K562 (cell line): ENCODE results near the gene CARD9. TPM values are rescaled to one million over a fixed set of nuclear protein-coding genes. Genes with fewer than 3 reads are reported as not detected.

Experiments used
- ATAC-seq: fragments of 200-7000 bp; cut with Tn5 transposase; 3 replicates; pipeline ENCODE4 v1.9.1; 2020; ENCODE audit warnings: moderate library complexity
- BruUV-seq: library from RNA; stranded (reverse); fragments of 400-500 nt; replicated peaks from 2 replicates; lab custom pipeline; 2021; lab: Mats Ljungman, UMichigan
- CTCF ChIA-PET: fragments of 300-600 bp; formaldehyde crosslinking; extraction: SDS; loops from one replicate; lab custom pipeline; 2021; ENCODE audit warnings: low intra/inter-chr PET ratio; lab: Yijun Ruan, JAX
- POLR2A ChIA-PET: fragments of 300-600, 350-650 bp; sonication (Branson Sonifier 250); formaldehyde crosslinking; extraction: SDS; loops from one replicate; lab custom pipeline; 2021; ENCODE audit warnings: antibody characterized with exemption, inconsistent platforms; lab: Yijun Ruan, JAX
- DNase-seq, 4 experiments: peaks; one replicate each; pipeline versions ENCODE4 v3.0.0 to v3.0.0-alpha.2; 2011 to 2018; ENCODE audit warnings: low spot score in 3 of 4, mixed read lengths in 3 of 4; ENCODE audit errors: extremely low read depth in 1 of 4
- FAIRE-seq: peaks from 2 replicates; lab custom pipeline; 2011; peaks lifted over from hg19 to GRCh38; lab: Jason Lieb, UNC
- H2AFZ ChIP-seq: 2 replicates; pipeline ENCODE4 v1.6.0; 2011; ENCODE audit warnings: low read depth, low read length, control low read depth, inconsistent platforms
- H3K27ac ChIP-seq: fragments of 200-600 bp; 3 replicates; pipeline ENCODE4 v1.8.0; 2011; ENCODE audit warnings: low read depth, mild to moderate bottlenecking, control low read depth, inconsistent platforms, low read length, moderate library complexity, mixed read lengths; ENCODE audit errors: extremely low read depth
- H3K27me3 ChIP-seq, 2 experiments: fragments of 300-600 bp in 1 of 2; 2 replicates in 1 of 2; 3 replicates in 1 of 2; pipeline versions ENCODE4 v1.6.0 to v1.8.0; 2011; ENCODE audit warnings: inconsistent platforms in 2 of 2, low read length in 2 of 2, mild to moderate bottlenecking in 1 of 2, mixed read lengths in 1 of 2, moderate library complexity in 1 of 2; ENCODE audit not compliant: control insufficient read depth in 2 of 2, insufficient read depth in 2 of 2
- H3K36me3 ChIP-seq: fragments of 300-600 bp; 3 replicates; pipeline ENCODE4 v1.8.0; 2011; ENCODE audit warnings: mild to moderate bottlenecking, low read length, inconsistent platforms; ENCODE audit not compliant: control insufficient read depth, insufficient read depth
- H3K4me1 ChIP-seq, 2 experiments: fragments of 200-600 bp in 1 of 2; replicated peaks in 1 of 2; 2 replicates in 1 of 2; 3 replicates in 1 of 2; pipeline versions ENCODE4 v1.5.1 to v1.8.0; 2011; ENCODE audit warnings: inconsistent platforms in 2 of 2, low read length in 2 of 2, mild to moderate bottlenecking in 1 of 2, mixed read lengths in 1 of 2, moderate library complexity in 1 of 2; ENCODE audit not compliant: control insufficient read depth in 2 of 2, insufficient read depth in 2 of 2
- H3K4me2 ChIP-seq: 2 replicates; pipeline ENCODE4 v1.6.1; 2011; ENCODE audit warnings: low read length, control low read depth, inconsistent platforms, mixed read lengths; ENCODE audit not compliant: insufficient read depth
- H3K4me3 ChIP-seq: fragments of 200-600 bp; sonication (generic), shearing (Covaris generic); 2 replicates; pipeline ENCODE4 v1.5.1; 2016; ENCODE audit warnings: control low read depth, inconsistent platforms
- H3K79me2 ChIP-seq: fragments of 200-600 bp; 3 replicates; pipeline ENCODE4 v1.8.0; 2011; ENCODE audit warnings: low read length, inconsistent platforms; ENCODE audit not compliant: control insufficient read depth, insufficient read depth
- H3K9ac ChIP-seq, 2 experiments: 2 replicates each; pipeline versions ENCODE4 v1.6.0 to v1.6.1; 2011; ENCODE audit warnings: low read depth in 2 of 2, low read length in 2 of 2, control low read depth in 1 of 2, inconsistent platforms in 1 of 2, mild to moderate bottlenecking in 1 of 2, mixed read lengths in 1 of 2; ENCODE audit not compliant: insufficient read depth in 1 of 2
- H3K9me1 ChIP-seq: one replicate; pipeline ENCODE4 v1.6.0; 2011; ENCODE audit warnings: inconsistent platforms, mild to moderate bottlenecking, low read length, moderate library complexity; ENCODE audit not compliant: control insufficient read depth, insufficient read depth
- H3K9me3 ChIP-seq: replicated peaks from 2 replicates; pipeline ENCODE4 v1.5.1; 2011; ENCODE audit warnings: low read depth, low read length, inconsistent platforms; ENCODE audit not compliant: control insufficient read depth, insufficient read depth
- H4K20me1 ChIP-seq: replicated peaks from 2 replicates; pipeline ENCODE4 v1.6.1; 2011; ENCODE audit warnings: low read length, inconsistent platforms, mixed read lengths; ENCODE audit not compliant: control insufficient read depth, insufficient read depth
- CCNT2 ChIP-seq: IDR thresholded peaks from 2 replicates; pipeline ENCODE4 v1.6.1; 2011; ENCODE audit warnings: borderline replicate concordance, low read depth, mild to moderate bottlenecking, moderate library complexity, mixed read lengths, low read length; ENCODE audit not compliant: insufficient read length; ENCODE audit errors: extremely low read depth
- HDAC6 ChIP-seq: IDR thresholded peaks from 2 replicates; pipeline ENCODE4 v1.6.1; 2012; ENCODE audit warnings: low read depth, mild to moderate bottlenecking, control low read depth, inconsistent platforms, low read length, moderate library complexity
- HMGN3 ChIP-seq: IDR thresholded peaks from 2 replicates; pipeline ENCODE4 v1.6.1; 2011; ENCODE audit warnings: borderline replicate concordance, low read depth, mild to moderate bottlenecking, mixed read lengths, low read length; ENCODE audit not compliant: insufficient read length; ENCODE audit errors: extremely low read depth
- MYBL2 ChIP-seq, 2 experiments: fragments of 450-650 bp in 1 of 2; sonication (generic) in 1 of 2; formaldehyde crosslinking in 1 of 2; IDR thresholded peaks; 2 replicates each; pipeline versions ENCODE4 v1.6.1 to v1.8.1; 2017 to 2022; ENCODE audit warnings: borderline replicate concordance in 1 of 2, inconsistent platforms in 1 of 2, low read depth in 1 of 2, mild to moderate bottlenecking in 1 of 2, missing genetic modification reagents in 1 of 2, moderate library complexity in 1 of 2
- SAFB ChIP-seq: fragments of 200-400 bp; formaldehyde crosslinking; IDR thresholded peaks from 2 replicates; pipeline ENCODE4 v1.6.1; 2017; ENCODE audit warnings: low read depth, low read length, borderline replicate concordance
- WGBS: fragments of 100-300 bp; shearing (Covaris generic); methylation state at CpG from one replicate; pipeline ENCODE4 v1.1.6; 2016; ENCODE audit warnings: low coverage, mixed read lengths; ENCODE audit not compliant: insufficient coverage; ENCODE audit errors: missing lambda C conversion rate; 5-methylcytosine and 5-hydroxymethylcytosine counted together
- in situ Hi-C: fragments of 300-500 bp; cut with MboI; formaldehyde crosslinking; loops from 4 replicates; pipeline ENCODE4 v1.15.0; 2018; ENCODE audit warnings: inconsistent platforms, mixed read lengths
- intact Hi-C: fragments of 100-400 bp; cut with micrococcal nuclease; formaldehyde crosslinking; loops from 2 replicates; pipeline ENCODE4 v1.14.2; 2022
- polyA plus RNA-seq, 8 experiments: library from polyadenylated mRNA; depleted of rRNA in 4 of 8; stranded (reverse) in 5 of 8; unstranded in 3 of 8; fragments of >200 nt; fragmentation: Nextera tagmentation in 2 of 8; fragmentation: Illumina TruSeq in 1 of 8; extraction: Ambion mirVana in 2 of 8; extraction: Trizol in 1 of 8; gene quantifications; 2 replicates each; pipeline versions ENCODE4 v1.2.1 to v1.2.3, GENCODE V29; 2011 to 2014; ENCODE audit warnings: inconsistent platforms in 1 of 8, missing spikeins in 1 of 8
- total RNA-seq, 7 experiments: library from RNA; depleted of rRNA in 6 of 7; stranded (reverse); fragments of >200 nt in 6 of 7; fragmentation: Illumina TruSeq in 2 of 7; extraction: Trizol in 2 of 7; gene quantifications; 2 replicates each; pipeline versions ENCODE4 v1.2.1 to v1.2.3, GENCODE V29; 2011 to 2021; ENCODE audit warnings: low replicate concordance in 1 of 7
- TF ChIP-seq, protein P1 (sequence below): fragments of 250-450 bp; sonication (Bioruptor Pico); IDR thresholded peaks from 2 replicates; pipeline ENCODE4 v1.5.0; 2021

The CARD9 gene
- total and polyA plus RNA-seq, 9 of the 15 experiments (the other 6 are each of a cell fraction or from before 2014, with no cell fraction given): 1.7 to 53.0 (median 9.7) TPM

DNA sequence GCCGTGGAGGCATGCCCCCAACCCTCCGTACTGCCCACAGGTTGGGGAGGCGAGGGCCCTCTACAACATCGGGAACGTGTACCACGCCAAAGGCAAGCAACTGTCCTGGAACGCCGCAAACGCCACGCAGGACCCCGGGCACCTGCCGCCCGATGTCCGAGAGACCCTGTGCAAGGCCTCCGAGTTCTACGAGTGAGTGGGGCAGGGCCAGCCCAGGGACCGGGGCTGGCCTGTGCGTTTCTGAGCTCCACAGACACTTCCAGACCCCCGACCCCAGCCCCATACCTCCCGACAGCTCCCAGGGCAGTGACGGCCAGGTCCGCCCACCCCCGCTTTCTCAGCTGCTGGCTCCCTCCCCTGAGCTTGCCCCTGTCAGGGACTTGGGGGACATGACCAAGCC is 36.6 kb downstream of the CARD9 start:
- in situ Hi-C loops: loop anchor here (25.0 kb wide), 1 partner anchor 300 kb away; no protein-coding TSS in a partner anchor

More for the DNA sequence above, 36.6 kb downstream of the CARD9 start:
- no TSS peak for BruUV-seq
- ChIA-PET CTCF (no interaction called here), POLR2A (interaction anchor here (0.6 to 1.2 kb wide), 2 partner anchors 10 to 69 kb away, joined by 3 to 5 read pairs; partner anchors contain the start of gene GPSM1)
- intact Hi-C loops: no loop called here
- no peak for FAIRE-seq
- no peak for DNase-seq
- TF ChIP-seq HMGN3 (no peak), MYBL2 (IDR thresholded peaks at IDR 0.05; ENCODE audit: low read depth) (no peak), MYBL2 (CRISPR knock-in tag; IDR thresholded peaks at IDR 0.05; ENCODE audit: borderline replicate concordance) (no peak), SAFB (no peak), CCNT2 (no peak), HDAC6 (no peak)
- TF ChIP-seq, protein P1, sequence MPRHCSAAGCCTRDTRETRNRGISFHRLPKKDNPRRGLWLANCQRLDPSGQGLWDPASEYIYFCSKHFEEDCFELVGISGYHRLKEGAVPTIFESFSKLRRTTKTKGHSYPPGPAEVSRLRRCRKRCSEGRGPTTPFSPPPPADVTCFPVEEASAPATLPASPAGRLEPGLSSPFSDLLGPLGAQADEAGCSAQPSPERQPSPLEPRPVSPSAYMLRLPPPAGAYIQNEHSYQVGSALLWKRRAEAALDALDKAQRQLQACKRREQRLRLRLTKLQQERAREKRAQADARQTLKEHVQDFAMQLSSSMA (CRISPR knock-in tag): no peak
- no peaks in the 10 kb centered on the region for H3K27me3 ChIP-seq
- H3K79me2 ChIP-seq: no peaks in the 10 kb centered on the region
- WGBS: 98% methylated on average over 10 of the region's 23 CpGs
- peaks cover 3% of the 10 kb centered on the region for H3K9me1 ChIP-seq
- H3K9ac ChIP-seq: no peak overlapping the region
- no peak for ATAC-seq
- H3K36me3 ChIP-seq: peaks cover 22% of the 10 kb centered on the region; the same call in 1 of the 3 replicates
- no peaks in the 10 kb centered on the region for H4K20me1 ChIP-seq
- H3K4me2 ChIP-seq: no peak overlapping the region
- no peak overlapping the region for H3K27ac ChIP-seq
- no peaks in the 10 kb centered on the region for H3K9me3 ChIP-seq
- H2AFZ ChIP-seq: no peak overlapping the region
- no peak overlapping the region for H3K4me3 ChIP-seq
- H3K4me1 ChIP-seq: peaks cover 0 to 94% of the 10 kb centered on the region in 2 experiments; a peak in 2 of 5 replicates
